GM18498 (cell line): ENCODE measurements around the gene SWAP70.
A peak's percentile ranks its signal among the peaks of the same experiment; 100 is the strongest.
"Not testable (repeated sequence)": the region's sequence is repeated elsewhere in the genome, so short reads cannot be mapped to it uniquely, and the experiment has no call there.

ENCODE experiments used
- ATAC-seq: cut with Tn5 transposase; IDR thresholded peaks from one replicate; pipeline ENCODE4 v1.9.1; 2021; ENCODE audit warnings: mild to moderate bottlenecking, moderate library complexity; ENCODE audit not compliant: unreplicated experiment

Gene SWAP70

DNA sequence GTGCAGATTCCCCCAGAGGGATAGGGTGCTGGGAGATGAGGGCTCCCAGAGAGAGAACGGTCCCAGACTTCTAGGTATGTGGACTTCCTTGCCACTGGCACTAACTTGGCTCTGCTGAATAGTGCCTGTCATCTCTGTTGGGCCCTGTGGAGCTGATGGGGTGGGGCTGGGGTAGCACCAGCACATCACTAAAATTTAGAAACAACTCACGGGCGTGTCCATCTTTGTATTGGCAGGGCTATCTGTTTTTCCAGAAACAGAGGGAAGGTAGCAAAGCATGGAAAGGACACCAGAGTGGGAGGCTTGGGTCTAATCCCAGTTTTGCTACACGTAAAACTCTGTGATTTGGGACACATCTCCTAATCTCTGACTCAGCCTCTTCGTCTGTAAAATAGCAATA lies 25.8 kb downstream of the SWAP70 start:
- ATAC-seq = no peak

DNA sequence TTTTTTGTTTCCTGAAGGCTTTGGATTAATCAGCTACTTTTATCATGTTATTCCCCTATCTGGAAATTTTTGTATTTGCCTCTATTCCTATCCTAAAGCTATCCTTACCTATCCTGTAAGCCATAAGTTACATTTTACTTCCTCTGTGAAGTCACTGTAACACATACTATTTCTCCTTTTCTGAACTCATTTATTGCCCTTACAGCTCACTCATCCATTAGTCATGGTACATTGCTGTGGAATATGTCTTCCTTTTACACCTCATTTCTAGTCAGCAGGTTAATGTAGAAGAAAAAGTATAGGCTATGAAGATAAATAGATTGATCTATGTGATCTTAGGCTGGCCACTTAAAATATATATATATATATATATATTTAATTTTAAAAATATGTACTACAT lies 28.0 kb downstream of the SWAP70 start:
- no peak for ATAC-seq

DNA sequence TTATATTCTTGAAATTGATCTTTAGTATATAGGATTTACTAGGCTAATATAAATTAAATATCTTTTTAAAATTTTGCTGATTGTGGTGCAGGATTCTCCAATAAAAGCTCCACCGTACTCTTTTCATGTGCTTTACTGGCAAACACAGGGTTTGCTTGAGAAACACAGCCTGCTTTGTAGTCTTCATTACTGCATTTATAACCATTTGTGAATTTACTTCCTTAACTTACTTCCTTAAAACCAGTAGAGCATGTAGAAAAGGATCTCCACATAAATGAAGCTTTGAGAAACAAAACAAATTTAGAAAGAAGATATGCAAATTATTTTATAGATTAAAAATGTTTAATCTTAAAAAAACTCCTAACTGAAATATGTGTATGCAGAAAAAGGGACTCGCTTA lies 28.8 kb downstream of the SWAP70 start:
- no peak for ATAC-seq

GRCh38 chr11:9693801-9694553 lies 30.1 kb downstream of the SWAP70 start:
- ATAC-seq = no peak

DNA sequence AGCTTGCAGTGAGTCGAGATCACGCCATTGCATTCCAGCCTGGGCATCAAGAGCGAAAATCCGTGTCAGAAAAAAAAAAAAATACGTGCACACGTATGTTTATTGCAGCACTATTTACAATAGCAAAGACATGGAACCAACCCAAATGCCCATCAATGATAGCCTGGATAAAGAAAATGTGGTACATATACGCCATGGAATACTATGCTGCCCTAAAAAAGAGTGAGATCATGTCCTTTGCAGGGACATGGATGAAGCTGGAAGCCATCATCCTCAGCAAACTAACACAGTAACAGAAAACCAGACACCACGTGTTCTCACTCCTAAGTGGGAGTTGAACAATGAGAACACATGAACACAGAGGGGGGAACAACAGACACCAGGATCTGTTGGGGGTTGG lies 31.4 kb downstream of the SWAP70 start:
- not testable (repeated sequence) for ATAC-seq

- ATAC-seq = no peak
These were observed 33.9 kb downstream of the SWAP70 start for GRCh38 chr11:9697766-9698165.

- no peak for ATAC-seq
These were observed 36.4 kb downstream of the SWAP70 start for GRCh38 chr11:9700105-9700801.

DNA sequence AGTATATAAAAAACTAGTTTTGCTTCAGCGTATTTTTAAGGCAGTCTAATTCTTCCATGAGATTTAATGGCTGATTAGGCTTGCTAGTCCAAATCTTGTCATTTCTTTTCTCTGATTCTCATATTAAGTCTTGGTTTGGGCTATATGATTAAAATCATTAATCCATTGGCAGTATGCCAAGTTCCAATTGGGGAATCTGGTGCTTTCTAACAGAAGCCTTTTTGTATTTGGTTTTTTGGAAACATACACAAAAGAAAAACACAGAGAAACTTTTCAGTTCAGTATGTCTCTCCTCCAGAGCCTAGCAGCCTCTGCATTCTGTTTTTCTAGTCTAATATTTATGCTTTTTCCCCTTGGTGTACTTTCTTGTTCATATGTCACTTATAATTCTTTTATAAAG lies 37.9 kb downstream of the SWAP70 start:
- no peak for ATAC-seq

- peak; percentile 45 for ATAC-seq
These were observed 39.4 kb downstream of the SWAP70 start for GRCh38 chr11:9703280-9703679.

DNA sequence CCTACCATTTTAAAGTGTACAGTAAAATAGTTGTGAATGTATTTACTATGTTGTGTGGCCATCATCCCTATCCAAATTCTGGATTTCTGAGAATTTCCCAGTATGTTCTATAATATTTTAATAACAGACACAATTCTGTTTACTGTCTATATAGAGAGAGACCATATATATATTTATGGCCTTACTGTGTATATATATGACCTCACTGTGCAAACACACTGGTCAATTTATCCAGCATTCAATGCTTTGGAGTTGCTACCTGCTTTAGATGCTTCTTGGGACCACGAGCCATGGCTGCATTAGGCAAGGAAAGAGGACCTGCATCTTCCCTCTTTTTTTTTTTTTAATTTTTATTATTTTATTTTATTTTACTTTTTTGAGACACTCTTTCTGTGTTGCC lies 40.2 kb downstream of the SWAP70 start:
- no peak for ATAC-seq

DNA sequence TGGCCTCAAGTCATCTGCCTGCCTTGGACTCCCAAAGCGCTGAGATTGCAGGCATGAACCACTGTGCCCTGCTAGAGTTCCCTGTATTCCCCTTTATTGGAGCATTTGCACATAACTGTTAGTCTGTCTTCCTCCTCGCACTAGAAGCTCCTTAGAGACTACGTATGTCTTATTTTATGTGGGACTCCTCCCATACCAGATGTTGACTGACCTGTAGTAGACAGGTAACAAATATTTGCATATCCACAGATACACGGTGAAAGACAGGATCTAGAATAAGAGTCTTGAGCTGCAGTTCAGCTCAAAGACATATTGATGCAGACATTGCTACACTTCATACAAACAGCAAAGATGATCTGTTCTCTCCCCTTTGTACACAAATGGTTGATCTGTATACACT lies 40.7 kb downstream of the SWAP70 start:
- ATAC-seq = no peak

GRCh38 chr11:9705361-9705760 lies 41.5 kb downstream of the SWAP70 start:
- not testable (repeated sequence) for ATAC-seq

DNA sequence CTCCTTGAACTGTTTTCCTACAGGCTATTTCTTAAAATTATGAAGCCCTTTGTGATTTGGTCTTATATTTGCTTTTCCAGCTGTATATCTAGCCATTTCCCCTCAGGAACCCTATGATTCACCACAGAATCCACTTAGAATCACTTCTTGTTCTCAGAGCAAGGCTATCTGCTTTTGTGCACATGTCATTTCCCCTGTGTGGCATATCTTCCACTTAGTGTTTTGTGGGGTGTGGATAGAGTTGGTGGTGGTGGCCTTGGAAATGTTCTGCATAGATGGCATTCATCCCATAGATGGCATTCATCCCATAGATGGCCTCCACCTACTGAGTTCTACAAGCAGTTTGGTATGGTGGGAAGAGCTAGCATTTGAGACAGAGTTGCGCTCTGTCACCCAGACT lies 44.7 kb downstream of the SWAP70 start:
- no peak for ATAC-seq

GRCh38 chr11:9710223-9710622 lies 46.3 kb downstream of the SWAP70 start:
- ATAC-seq = no peak

DNA sequence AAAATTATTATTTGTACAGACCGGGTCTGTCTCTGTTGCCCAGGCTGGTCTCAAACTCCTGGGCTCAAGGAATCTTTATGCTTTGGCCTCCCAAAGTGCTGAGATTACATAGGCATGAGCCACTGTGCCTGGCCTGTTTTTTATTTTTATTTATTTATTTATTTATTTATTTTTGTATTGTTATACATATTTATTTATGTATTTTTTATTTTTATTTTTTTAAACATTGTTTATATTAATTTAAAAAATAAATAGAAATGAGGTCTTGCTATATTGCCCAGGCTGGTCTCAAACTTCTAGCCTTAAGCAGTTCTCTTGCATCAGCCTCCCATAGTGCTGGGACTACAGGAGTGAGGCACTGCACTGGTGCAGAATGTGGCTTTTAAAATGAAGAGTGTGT lies 47.0 kb downstream of the SWAP70 start:
- no peak for ATAC-seq

DNA sequence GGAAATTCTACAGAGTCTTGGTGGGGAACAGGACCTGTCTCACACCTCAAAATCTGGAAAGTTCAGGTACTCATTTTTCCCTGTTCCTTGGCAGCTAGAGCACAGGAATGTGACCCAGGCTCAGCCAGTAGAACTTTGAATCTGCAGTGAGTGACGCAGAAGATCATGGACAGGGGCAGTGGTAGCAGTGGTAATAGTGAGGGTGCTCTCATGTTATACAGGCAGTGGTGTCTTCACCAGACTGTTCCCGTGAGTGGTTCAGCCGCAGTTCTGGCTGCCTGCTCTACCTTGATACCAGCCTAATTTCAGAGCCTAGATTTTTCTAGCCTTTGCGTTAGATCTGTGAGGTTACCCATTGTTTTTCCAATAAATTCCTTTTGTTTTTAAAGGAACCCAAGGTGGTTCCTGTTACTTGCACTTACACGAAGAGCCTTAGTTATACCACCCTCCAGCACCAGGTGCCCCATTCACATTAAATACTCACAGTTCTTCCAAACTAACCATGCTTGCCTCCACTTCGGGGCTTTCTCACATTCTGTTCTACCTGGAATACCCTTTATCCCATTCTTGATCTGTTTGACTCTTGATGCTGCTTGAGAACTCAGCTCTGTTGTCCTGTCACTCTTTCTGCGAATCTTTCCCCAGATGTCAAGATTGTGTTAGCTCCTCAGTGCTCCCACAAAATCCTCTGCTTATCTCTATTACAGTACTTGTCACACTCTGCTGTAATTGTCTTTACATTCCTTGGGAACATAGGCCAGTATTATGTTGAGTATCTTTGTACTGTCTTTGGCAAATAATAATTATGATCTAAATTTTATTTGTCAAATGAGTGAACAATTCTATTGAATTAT lies 47.8 kb downstream of the SWAP70 start:
- no peak for ATAC-seq

GRCh38 chr11:9714272-9714940 lies 50.5 kb downstream of the SWAP70 start:
- no peak for ATAC-seq

DNA sequence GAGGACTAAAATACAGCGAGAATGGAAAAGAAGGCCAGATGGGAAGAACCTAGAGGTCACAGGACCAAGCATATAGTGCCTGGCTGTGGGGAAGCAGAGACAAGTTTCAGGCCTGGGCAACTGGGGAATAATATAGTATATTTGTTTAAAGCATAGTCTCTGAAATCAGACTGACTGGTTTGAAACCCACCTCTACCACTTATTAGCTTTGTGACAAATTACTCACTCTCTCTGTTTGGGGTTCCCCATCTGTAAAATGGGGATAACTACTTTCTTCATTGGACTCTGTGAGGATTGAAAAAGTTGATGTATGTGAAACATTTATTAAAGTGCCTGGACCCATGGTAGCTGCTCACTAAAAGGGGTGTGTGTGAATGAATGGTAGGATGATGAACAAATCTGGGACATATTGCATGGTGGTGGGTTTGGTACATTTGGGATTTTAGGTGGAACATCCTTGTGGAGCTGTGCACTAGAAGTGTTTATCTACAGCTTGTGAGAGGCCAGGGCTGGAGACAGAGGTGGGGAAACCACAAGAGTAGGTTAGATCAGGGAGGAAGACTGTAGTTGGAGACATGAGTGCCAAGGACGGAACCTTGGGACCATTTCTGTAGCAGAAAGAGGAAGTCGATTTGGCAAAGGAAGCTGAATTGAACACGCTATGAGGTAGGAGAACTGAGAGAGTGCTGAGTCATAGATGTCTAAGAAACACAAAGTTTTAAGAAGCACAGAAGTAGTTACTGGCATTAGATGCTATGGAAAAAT lies 52.6 kb downstream of the SWAP70 start:
- peak; percentile 80 for ATAC-seq

- no peak for ATAC-seq
These were observed 53.1 kb downstream of the SWAP70 start for GRCh38 chr11:9717040-9717357.

DNA sequence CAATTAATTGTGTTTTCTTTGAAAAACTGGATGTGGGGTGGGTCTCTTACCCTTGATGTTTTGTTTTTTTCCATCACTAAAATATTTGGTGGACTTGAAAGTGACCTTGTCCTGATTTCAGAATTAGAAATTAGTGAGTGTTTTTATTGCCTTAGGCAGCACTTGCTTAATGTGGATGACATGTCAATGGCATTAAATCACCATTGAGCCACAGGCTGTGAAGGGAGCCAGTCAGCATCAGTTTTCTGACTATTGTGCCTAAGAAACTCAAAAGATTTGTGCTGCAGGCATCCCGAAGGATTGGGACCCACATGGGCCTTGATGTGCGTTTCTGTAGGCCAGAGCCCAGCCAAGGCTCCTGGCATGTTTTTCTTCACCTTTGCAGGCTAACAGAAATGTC lies 53.8 kb downstream of the SWAP70 start:
- ATAC-seq = no peak

- no peak for ATAC-seq
These were observed 54.3 kb downstream of the SWAP70 start for GRCh38 chr11:9718147-9718546.
